Suprapubic skin (tissue), 3 donors: Measurements from ENCODE around the gene VN1R4.
"Not testable (repeated sequence)": the region's sequence is repeated elsewhere in the genome, so short reads cannot be mapped to it uniquely, and the experiment has no call there.

Experiments used
- EP300 ChIP-seq: sonication (generic); formaldehyde crosslinking; IDR thresholded peaks from one replicate; pipeline ENCODE4 v1.6.1; 2017; ENCODE audit warnings: antibody characterized with exemption
- TF ChIP-seq, protein P1 (sequence below), 2 donors: fragments of 200-600 bp in 1 of 2; fragments of 450-650 bp in 1 of 2; sonication (generic) in 1 of 2; IDR thresholded peaks; one replicate each; pipeline ENCODE4 v1.5.1; 2016 to 2019; ENCODE audit warnings: antibody characterized with exemption in 2 of 2, mild to moderate bottlenecking in 1 of 2, moderate library complexity in 1 of 2

DNA sequence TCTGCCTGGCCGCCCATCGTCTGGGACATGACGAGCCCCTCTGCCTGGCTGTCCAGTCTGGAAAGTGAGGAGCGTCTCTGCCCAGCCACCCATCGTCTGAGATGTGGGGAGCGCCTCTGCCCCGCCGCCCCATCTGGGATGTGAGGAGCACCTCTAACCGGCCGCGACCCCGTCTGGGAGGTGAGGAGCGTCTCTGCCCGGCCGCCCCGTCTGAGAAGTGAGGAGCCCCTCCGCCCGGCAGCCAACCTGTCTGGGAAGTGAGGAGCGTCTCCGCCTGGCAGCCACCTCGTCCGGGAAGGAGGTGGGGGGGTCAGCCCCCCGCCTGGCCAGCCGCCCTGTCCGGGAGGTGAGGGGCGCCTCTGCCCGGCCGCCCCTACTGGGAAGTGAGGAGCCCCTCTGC is 44.8 kb downstream of the VN1R4 start:
- TF ChIP-seq, protein P1, sequence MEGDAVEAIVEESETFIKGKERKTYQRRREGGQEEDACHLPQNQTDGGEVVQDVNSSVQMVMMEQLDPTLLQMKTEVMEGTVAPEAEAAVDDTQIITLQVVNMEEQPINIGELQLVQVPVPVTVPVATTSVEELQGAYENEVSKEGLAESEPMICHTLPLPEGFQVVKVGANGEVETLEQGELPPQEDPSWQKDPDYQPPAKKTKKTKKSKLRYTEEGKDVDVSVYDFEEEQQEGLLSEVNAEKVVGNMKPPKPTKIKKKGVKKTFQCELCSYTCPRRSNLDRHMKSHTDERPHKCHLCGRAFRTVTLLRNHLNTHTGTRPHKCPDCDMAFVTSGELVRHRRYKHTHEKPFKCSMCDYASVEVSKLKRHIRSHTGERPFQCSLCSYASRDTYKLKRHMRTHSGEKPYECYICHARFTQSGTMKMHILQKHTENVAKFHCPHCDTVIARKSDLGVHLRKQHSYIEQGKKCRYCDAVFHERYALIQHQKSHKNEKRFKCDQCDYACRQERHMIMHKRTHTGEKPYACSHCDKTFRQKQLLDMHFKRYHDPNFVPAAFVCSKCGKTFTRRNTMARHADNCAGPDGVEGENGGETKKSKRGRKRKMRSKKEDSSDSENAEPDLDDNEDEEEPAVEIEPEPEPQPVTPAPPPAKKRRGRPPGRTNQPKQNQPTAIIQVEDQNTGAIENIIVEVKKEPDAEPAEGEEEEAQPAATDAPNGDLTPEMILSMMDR (IDR thresholded peaks at IDR 0.05), result not testable (repeated sequence)
- not testable (repeated sequence) for TF ChIP-seq EP300
